B cell (primary cell): ENCODE data around the gene SLC41A3. TPM values are rescaled to one million over a fixed set of nuclear protein-coding genes. Genes with fewer than 3 reads are reported as not detected.

Experiments
- ATAC-seq: fragments of 200-7000 bp; cut with Tn5 transposase; one replicate; pipeline ENCODE4 v1.10.0; 2021; ENCODE audit warnings: low read depth, mild to moderate bottlenecking, moderate number of reproducible peaks, moderate library complexity
- CTCF ChIA-PET: fragments of 350-600 bp; sonication (Branson Sonifier 250); formaldehyde crosslinking; loops from one replicate; lab custom pipeline; 2021; ENCODE audit warnings: antibody characterized with exemption, inconsistent platforms; lab: Charles Lee
- POLR2A ChIA-PET: fragments of 350-600 bp; sonication (Branson Sonifier 250); formaldehyde crosslinking; loops from one replicate; lab custom pipeline; 2021; ENCODE audit warnings: antibody characterized with exemption; lab: Charles Lee
- DNase-seq: peaks from one replicate; pipeline ENCODE4 v3.0.0; 2013
- H2AFZ ChIP-seq: 2 replicates; pipeline ENCODE4 v1.6.1; 2012; ENCODE audit warnings: mild to moderate bottlenecking, low read depth, low read length; ENCODE audit not compliant: insufficient read depth, poor library complexity, severe bottlenecking
- H3K27ac ChIP-seq, 2 donors: 1 replicate in 1 of 2; 2 replicates in 1 of 2; pipeline ENCODE4 v1.5.1; 2012 to 2013; ENCODE audit warnings: low read length in 2 of 2, mild to moderate bottlenecking in 2 of 2, moderate library complexity in 1 of 2
- H3K27me3 ChIP-seq, 4 experiments: fragments of 200-600 bp in 1 of 4; sonication (generic) in 1 of 4; replicated peaks in 1 of 4; 1 replicate in 2 of 4; 2 replicates in 2 of 4; pipeline versions ENCODE4 v1.6.1 to v1.7.0; 2013 to 2016; ENCODE audit warnings: low read length in 3 of 4, mild to moderate bottlenecking in 2 of 4, mixed read lengths in 1 of 4, moderate library complexity in 1 of 4; ENCODE audit not compliant: insufficient read depth in 4 of 4, control insufficient read depth in 3 of 4; ENCODE audit errors: control extremely low read depth in 1 of 4
- H3K36me3 ChIP-seq, 2 experiments: replicated peaks in 1 of 2; 1 replicate in 1 of 2; 2 replicates in 1 of 2; pipeline versions ENCODE4 v1.6.1 to v1.7.1; 2013; ENCODE audit warnings: low read length in 1 of 2; ENCODE audit not compliant: insufficient read depth in 2 of 2, control insufficient read depth in 1 of 2; ENCODE audit errors: control extremely low read depth in 1 of 2, extremely low read depth in 1 of 2
- H3K4me1 ChIP-seq, 2 donors: fragments of 200-600 bp in 1 of 2; sonication (generic) in 1 of 2; 1 replicate in 1 of 2; 2 replicates in 1 of 2; pipeline versions ENCODE4 v1.5.1 to v1.6.1; 2013 to 2017; ENCODE audit warnings: low read length in 2 of 2; ENCODE audit not compliant: control insufficient read depth in 2 of 2, insufficient read depth in 2 of 2
- H3K4me2 ChIP-seq: replicated peaks from 2 replicates; pipeline ENCODE3; 2012; ENCODE audit warnings: mild to moderate bottlenecking, low read depth, low read length; ENCODE audit not compliant: poor library complexity, severe bottlenecking
- H3K4me3 ChIP-seq, 5 experiments: fragments of 200-600 bp in 1 of 5; sonication (generic) in 1 of 5; 1 replicate in 3 of 5; 2 replicates in 2 of 5; pipeline versions ENCODE4 v1.5.1 to v1.7.0; 2011 to 2016; ENCODE audit warnings: low read length in 4 of 5, mild to moderate bottlenecking in 4 of 5, low read depth in 2 of 5, control low read depth in 1 of 5, moderate library complexity in 1 of 5; ENCODE audit not compliant: insufficient read depth in 1 of 5; ENCODE audit errors: control extremely low read depth in 1 of 5, extremely low read depth in 1 of 5
- H3K79me2 ChIP-seq: fragments of 200-600 bp; sonication (generic); one replicate; pipeline ENCODE4 v1.6.0; 2016; ENCODE audit warnings: low read length; ENCODE audit not compliant: control insufficient read depth, insufficient read depth
- H3K9ac ChIP-seq: fragments of 200-600 bp; sonication (generic); 2 replicates; pipeline ENCODE4 v1.6.1; 2017; ENCODE audit warnings: mild to moderate bottlenecking, low read length, moderate library complexity
- H3K9me3 ChIP-seq, 3 donors: one replicate each; pipeline versions ENCODE4 v1.6.1 to v1.7.1; 2013; ENCODE audit warnings: low read length in 2 of 3; ENCODE audit not compliant: control insufficient read depth in 2 of 3, insufficient read depth in 1 of 3; ENCODE audit errors: control extremely low read depth in 1 of 3
- H4K20me1 ChIP-seq: 2 replicates; pipeline ENCODE4 v1.6.0; 2012; ENCODE audit warnings: mild to moderate bottlenecking, low read length; ENCODE audit not compliant: insufficient read depth, control insufficient read depth, poor library complexity, severe bottlenecking
- H3K27ac Mint-ChIP-seq: one replicate; pipeline ENCODE4 v1.8.0; 2021; ENCODE audit warnings: mixed read lengths
- H3K27me3 Mint-ChIP-seq: one replicate; pipeline ENCODE4 v1.8.0; 2021; ENCODE audit warnings: mixed read lengths
- H3K4me1 Mint-ChIP-seq: one replicate; pipeline ENCODE4 v1.8.0; 2021; ENCODE audit warnings: mixed read lengths
- H3K4me3 Mint-ChIP-seq: one replicate; pipeline ENCODE4 v1.8.0; 2021; ENCODE audit warnings: mixed read lengths
- H3K9me3 Mint-ChIP-seq: one replicate; pipeline ENCODE4 v1.8.0; 2022; ENCODE audit warnings: mixed read lengths; ENCODE audit not compliant: insufficient read depth
- CTCF ChIP-seq: fragments of 200-600 bp; IDR thresholded peaks from one replicate; pipeline ENCODE4 v1.8.0; 2022; ENCODE audit warnings: antibody characterized with exemption, mild to moderate bottlenecking
- EZH2 ChIP-seq: IDR thresholded peaks from 2 replicates; pipeline ENCODE4 v1.6.1; 2012; ENCODE audit warnings: borderline replicate concordance, low read depth, mild to moderate bottlenecking, moderate library complexity, low read length; ENCODE audit not compliant: insufficient read depth, poor library complexity, severe bottlenecking
- WGBS: methylation state at CpG from one replicate; pipeline ENCODE4 v1.1.5; 2013; ENCODE audit warnings: missing lambda C conversion rate; ENCODE audit not compliant: insufficient coverage; 5-methylcytosine and 5-hydroxymethylcytosine counted together
- intact Hi-C: fragments of 100-400 bp; cut with micrococcal nuclease; formaldehyde crosslinking; loops from one replicate; pipeline ENCODE4 v1.10.0; 2022
- polyA plus RNA-seq: library from polyadenylated mRNA; depleted of rRNA; stranded (reverse); fragments of >200 nt; gene quantifications from 2 replicates; pipeline ENCODE4 v1.2.3, GENCODE V29; 2012
- total RNA-seq, 2 donors: library from RNA; stranded (reverse); fragments of 120-200 nt in 1 of 2; gene quantifications; 1 replicate in 1 of 2; 2 replicates in 1 of 2; pipeline versions ENCODE4 v1.2.3 to v1.2.4, GENCODE V29; 2013 to 2022

The SLC41A3 gene
- total and polyA plus RNA-seq, 2 donors (not counting 1 experiment from before 2014, with no cell fraction given) = 34.2 to 39.3 TPM

DNA sequence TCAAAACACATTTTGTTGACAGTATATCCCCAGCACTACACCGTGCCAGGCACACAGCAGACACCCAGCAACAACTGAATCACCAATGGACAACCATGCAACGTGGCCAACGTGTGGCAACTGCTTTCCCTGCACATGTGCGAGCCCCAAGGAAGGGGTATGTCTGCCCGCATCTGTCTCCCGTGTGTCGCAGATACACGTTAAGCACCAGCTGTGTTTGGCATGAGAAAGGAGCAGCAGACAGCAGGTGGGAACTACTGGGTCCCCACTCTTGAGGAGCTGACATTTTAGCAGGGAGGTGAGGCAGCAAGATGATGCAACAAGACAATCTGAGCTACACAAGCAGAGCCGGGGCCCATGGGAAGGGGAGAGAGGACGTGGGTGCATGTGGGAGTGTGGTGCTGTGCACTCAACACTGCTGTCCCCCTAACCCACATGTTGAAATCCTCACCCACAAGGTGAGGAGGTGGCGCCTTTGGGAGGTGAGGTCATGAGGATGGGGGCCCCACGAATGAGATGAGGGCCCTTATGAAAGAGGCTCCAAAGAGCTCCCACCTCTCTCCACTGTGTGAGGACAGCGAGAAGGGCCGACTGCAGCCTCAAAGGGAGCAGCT, 58.7 kb downstream of the SLC41A3 start:
- TF ChIP-seq CTCF = no peak
- no peaks in the 10 kb centered on the region for H4K20me1 ChIP-seq
- ChIA-PET CTCF (no interaction called here), POLR2A (no interaction called here)
- no peaks in the 10 kb centered on the region for H3K27me3 Mint-ChIP-seq
- H3K27ac Mint-ChIP-seq = no peak overlapping the region
- H3K4me3 ChIP-seq = no peak overlapping the region
- H3K79me2 ChIP-seq = no peaks in the 10 kb centered on the region
- no peaks in the 10 kb centered on the region for H3K27me3 ChIP-seq
- peaks cover 0 to 11% (median 10%) of the 10 kb centered on the region in 3 donors for H3K9me3 ChIP-seq
- H3K36me3 ChIP-seq = peaks cover 0 to 17% of the 10 kb centered on the region in 2 experiments
- no peak overlapping the region for H3K9ac ChIP-seq
- H3K4me3 Mint-ChIP-seq = no peak overlapping the region
- H3K4me1 ChIP-seq = peaks cover 0 to 17% of the 10 kb centered on the region in 2 donors
- ATAC-seq (no peak), DNase-seq (no peak)
- peaks cover 14% of the 10 kb centered on the region for H3K4me1 Mint-ChIP-seq
- no peak overlapping the region for H3K27ac ChIP-seq
- WGBS = 96% methylated on average over 11 of the region's 14 CpGs
- H3K9me3 Mint-ChIP-seq = peaks cover 6% of the 10 kb centered on the region
- intact Hi-C loops = no loop called here
- H3K4me2 ChIP-seq = no peak overlapping the region
- H2AFZ ChIP-seq = no peak overlapping the region

DNA sequence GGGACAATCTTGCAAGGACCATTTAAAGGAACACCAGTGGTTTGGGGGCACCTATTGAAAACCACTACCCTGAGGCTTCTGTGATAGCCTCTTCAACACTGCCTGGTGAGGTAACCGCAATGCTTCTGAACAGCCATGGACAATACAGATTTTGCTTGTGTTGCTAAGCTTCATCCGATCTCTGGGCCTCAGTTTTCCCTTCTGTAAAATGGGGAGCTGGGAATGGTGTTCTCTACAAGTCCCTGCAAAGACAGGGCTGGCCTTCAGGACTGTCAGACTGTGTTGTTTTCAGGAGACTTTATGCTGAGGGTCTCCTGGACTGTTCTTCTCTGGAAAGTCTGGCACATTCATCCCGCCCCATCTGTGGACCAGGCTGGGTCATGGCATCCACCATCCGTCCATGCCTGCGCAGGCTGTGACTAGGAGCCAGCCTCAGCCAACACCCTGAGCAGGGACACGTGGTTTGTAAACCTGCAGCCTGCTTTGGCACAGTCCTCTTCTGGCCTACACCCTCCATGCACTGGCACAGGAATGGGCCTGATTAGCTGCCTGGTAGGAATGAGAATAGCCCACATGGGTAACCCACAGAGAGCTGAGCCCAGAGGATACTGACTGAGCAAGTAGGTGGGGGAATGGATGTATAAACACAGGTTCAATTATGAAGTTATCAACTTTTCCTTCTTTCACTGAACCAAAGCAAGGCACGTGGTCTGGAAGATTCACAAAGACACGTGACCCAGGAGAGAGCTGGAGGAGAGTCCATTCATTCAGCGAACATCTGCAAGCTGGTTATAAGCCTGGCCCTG, 59.7 kb downstream of the SLC41A3 start:
- no peak overlapping the region for H3K4me3 Mint-ChIP-seq
- peaks cover 6% of the 10 kb centered on the region for H3K9me3 Mint-ChIP-seq
- Histone ChIP-seq H3K27ac (no peak overlapping the region), H3K79me2 (no peaks in the 10 kb centered on the region), H3K27me3 (no peaks in the 10 kb centered on the region), H3K36me3 (peaks cover 0 to 15% of the 10 kb centered on the region in 2 experiments), H3K4me3 (no peak overlapping the region), H3K9me3 (peaks cover 0 to 11% (median 10%) of the 10 kb centered on the region in 3 donors), H4K20me1 (no peaks in the 10 kb centered on the region), H3K4me1 (peaks cover 0 to 17% of the 10 kb centered on the region in 2 donors), H3K4me2 (no peak overlapping the region), H3K9ac (no peak overlapping the region), H2AFZ (no peak overlapping the region)
- no peak overlapping the region for H3K27ac Mint-ChIP-seq
- intact Hi-C loops = no loop called here
- DNase-seq (no peak), ATAC-seq (no peak)
- peaks cover 14% of the 10 kb centered on the region for H3K4me1 Mint-ChIP-seq
- ChIA-PET CTCF (no interaction called here), POLR2A (no interaction called here)
- no peak for TF ChIP-seq CTCF
- no peak for TF ChIP-seq EZH2
- 98% methylated on average over 9 of the region's 9 CpGs for WGBS
- H3K27me3 Mint-ChIP-seq = no peaks in the 10 kb centered on the region
